ENCODE measurements around the gene KLK8.

- TF ChIP-seq EZH2 (IDR thresholded peaks at IDR 0.05; ENCODE audit: low read depth, unreplicated experiment) (no peak), POLR2AphosphoS5 (IDR thresholded peaks at IDR 0.05; ENCODE audit: low read depth) (peak; percentile 42; the same call in 1 of the 2 replicates), EZH2phosphoT487 (IDR thresholded peaks at IDR 0.05; ENCODE audit: unreplicated experiment) (no peak), CREB1 (CRISPR knock-in tag; IDR thresholded peaks at IDR 0.05; ENCODE audit: low read depth) (no peak), ZNF114 (CRISPR knock-in tag; IDR thresholded peaks at IDR 0.05) (no peak), JUNB (IDR thresholded peaks at IDR 0.05; ENCODE audit: unreplicated experiment) (no peak)
- TF ChIP-seq, protein P1, sequence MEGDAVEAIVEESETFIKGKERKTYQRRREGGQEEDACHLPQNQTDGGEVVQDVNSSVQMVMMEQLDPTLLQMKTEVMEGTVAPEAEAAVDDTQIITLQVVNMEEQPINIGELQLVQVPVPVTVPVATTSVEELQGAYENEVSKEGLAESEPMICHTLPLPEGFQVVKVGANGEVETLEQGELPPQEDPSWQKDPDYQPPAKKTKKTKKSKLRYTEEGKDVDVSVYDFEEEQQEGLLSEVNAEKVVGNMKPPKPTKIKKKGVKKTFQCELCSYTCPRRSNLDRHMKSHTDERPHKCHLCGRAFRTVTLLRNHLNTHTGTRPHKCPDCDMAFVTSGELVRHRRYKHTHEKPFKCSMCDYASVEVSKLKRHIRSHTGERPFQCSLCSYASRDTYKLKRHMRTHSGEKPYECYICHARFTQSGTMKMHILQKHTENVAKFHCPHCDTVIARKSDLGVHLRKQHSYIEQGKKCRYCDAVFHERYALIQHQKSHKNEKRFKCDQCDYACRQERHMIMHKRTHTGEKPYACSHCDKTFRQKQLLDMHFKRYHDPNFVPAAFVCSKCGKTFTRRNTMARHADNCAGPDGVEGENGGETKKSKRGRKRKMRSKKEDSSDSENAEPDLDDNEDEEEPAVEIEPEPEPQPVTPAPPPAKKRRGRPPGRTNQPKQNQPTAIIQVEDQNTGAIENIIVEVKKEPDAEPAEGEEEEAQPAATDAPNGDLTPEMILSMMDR (conservative IDR thresholded peaks at IDR 0.05; ENCODE audit: low read depth in 2 of 2) = no peak
- TF ChIP-seq, protein P2, sequence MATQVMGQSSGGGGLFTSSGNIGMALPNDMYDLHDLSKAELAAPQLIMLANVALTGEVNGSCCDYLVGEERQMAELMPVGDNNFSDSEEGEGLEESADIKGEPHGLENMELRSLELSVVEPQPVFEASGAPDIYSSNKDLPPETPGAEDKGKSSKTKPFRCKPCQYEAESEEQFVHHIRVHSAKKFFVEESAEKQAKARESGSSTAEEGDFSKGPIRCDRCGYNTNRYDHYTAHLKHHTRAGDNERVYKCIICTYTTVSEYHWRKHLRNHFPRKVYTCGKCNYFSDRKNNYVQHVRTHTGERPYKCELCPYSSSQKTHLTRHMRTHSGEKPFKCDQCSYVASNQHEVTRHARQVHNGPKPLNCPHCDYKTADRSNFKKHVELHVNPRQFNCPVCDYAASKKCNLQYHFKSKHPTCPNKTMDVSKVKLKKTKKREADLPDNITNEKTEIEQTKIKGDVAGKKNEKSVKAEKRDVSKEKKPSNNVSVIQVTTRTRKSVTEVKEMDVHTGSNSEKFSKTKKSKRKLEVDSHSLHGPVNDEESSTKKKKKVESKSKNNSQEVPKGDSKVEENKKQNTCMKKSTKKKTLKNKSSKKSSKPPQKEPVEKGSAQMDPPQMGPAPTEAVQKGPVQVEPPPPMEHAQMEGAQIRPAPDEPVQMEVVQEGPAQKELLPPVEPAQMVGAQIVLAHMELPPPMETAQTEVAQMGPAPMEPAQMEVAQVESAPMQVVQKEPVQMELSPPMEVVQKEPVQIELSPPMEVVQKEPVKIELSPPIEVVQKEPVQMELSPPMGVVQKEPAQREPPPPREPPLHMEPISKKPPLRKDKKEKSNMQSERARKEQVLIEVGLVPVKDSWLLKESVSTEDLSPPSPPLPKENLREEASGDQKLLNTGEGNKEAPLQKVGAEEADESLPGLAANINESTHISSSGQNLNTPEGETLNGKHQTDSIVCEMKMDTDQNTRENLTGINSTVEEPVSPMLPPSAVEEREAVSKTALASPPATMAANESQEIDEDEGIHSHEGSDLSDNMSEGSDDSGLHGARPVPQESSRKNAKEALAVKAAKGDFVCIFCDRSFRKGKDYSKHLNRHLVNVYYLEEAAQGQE (IDR thresholded peaks at IDR 0.05; ENCODE audit: unreplicated experiment) = no peak
- TF ChIP-seq, protein P3, sequence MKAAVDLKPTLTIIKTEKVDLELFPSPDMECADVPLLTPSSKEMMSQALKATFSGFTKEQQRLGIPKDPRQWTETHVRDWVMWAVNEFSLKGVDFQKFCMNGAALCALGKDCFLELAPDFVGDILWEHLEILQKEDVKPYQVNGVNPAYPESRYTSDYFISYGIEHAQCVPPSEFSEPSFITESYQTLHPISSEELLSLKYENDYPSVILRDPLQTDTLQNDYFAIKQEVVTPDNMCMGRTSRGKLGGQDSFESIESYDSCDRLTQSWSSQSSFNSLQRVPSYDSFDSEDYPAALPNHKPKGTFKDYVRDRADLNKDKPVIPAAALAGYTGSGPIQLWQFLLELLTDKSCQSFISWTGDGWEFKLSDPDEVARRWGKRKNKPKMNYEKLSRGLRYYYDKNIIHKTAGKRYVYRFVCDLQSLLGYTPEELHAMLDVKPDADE (IDR thresholded peaks at IDR 0.05) = no peak
Measured at GRCh38 chr19:51047031-51047335, 45.6 kb upstream of the KLK8 start.

Data from GM23338 (cell line).